Suppressor macrophage (primary cell): ENCODE results near the gene CRABP1.
"Not testable (repeated sequence)": the region's sequence is repeated elsewhere in the genome, so short reads cannot be mapped to it uniquely, and the experiment has no call there.

Source experiments
- DNase-seq, 4 experiments: peaks; one replicate each; pipeline ENCODE4 v3.0.0-alpha.2; 2020 to 2022

CRABP1 gene

DNA sequence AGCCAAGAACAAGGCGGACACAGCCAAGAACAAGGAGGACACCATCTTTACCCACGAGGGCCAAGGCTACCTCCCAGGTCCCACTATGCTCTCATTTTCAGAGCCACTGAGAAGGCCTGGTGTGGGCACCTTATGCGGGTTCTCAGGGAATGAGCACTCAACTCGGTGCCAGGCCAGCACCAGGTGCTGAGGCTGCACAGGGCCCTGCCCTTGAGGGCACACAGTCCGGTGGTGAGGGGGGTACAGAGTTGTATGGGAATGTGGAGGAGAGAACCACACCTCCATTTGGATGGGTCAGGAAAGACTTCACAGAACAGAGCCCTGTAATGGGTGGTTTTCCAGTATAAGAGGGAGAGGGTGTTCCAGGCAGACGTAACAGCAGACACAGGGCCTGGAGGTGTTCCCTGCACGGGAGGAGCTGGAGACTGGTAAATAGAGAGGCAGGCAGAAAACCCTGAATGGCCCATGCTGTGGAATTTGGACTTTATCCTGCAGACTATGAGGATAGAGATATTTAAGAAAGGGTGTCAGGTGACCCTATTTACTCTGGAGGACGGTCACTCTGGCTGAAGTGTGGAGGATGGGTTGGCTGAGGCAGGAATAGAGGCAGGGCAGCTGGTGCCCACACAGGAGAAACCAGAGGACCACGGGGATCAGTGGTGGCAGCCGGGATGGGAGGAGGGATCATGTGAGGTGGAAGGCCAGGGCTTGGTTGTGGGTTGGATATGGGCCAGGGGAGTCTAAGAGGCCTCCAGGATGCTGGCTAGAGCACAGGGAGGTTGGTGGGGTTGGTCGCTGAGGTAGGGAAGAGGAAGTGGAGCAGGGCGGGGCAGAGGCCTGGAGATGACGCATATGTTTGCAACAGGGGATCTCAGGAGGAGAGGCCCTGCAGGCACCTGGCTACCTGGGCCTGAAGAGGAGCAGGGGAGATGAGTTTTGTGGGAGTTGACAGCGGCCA, 34.6 kb downstream of the CRABP1 start:
- peak in 3 of 4 experiments; percentile 21 to 42 (median 33) for DNase-seq

DNA sequence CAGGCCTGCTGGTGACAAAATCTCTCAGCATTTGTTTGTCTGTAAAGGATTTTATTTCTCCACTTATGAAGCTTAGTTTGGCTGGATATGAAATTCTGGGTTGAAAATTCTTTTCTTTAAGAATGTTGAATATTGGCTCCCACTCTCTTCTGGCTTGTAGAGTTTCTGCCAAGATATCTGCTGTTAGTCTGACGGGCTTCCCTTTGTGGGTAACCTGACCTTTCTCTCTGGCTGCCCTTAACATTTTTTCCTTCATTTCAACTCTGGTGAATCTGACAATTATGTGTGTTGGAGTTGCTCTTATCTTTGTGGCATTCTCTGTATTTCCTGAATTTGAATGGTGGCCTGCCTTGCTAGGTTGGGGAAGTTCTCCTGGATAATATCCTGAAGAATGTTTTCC, 40.0 kb downstream of the CRABP1 start:
- not testable (repeated sequence) for DNase-seq

DNA sequence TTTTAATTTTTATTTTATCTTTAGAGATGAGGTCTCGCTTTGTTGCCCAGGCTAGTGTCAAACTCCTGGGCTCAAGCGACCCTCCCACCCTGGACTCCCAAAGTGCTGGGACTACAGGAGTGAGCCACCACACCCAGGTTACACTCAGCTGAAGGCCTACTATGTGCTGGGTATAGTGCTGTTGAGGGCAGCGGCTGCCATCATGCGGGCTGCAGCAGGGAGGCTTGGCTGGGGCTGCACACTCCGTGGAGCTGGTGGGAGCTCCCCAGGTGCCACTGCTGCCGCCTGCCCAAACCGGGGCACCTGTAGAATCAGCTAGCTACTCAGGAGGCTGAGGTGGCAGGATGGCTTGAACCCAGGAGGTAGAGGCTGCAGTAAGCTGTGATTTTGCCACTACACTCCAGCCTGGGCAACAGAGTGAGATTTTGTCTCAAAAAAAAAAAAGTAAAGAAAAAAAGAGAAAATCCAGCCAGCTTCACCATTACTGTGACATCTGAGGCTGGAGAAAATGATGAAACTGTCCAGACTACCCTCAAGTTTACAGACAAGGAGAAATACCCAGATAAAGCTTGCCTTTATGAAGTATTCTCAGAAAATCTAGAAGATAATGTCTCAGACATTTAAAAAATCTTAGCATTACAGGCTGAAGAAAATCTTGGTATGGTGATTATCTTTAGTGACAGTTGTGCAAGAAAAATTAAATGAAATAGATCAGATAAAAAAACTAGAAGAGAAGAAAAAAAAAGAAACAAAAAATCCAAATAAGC, 42.1 kb downstream of the CRABP1 start:
- DNase-seq, result no peak

- no peak for DNase-seq
Measured at GRCh38 chr15:78384651-78385050, 44.5 kb downstream of the CRABP1 start.

DNA sequence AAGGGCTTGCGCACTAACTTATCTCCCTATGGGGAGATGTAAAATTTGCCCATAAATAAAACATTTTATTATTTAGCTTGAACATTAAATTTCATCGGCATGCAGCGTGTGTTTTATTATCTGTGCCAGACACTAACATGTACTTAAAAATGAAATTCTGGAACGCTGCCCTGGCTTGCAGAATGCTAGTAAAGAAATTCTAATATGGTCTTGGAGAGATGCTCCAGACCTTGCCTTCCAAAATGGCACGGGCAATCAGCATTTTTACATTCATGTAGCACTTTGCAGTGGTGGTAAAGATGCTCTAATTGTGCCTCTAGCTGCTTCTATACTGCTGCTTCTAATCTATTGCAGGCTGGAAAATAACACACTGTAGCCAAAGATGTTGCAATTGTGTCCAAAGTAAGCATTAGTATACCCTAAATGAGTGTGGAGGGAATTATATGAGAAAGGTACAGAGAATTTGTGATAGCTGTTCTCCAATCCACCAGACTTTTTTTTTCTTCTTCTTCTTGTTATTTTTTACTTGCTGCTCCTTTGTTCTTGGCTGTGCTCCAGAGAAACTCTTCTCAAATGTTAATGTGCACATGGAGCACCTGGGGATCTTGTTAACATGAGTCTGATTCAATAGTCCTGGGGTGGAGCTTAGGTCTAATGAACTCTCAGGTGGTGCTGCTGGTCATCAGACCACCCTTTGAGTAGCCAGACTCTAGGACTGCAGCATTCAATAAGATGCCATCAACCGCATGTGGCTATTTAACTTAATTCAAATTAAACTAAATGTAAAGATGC, 47.3 kb downstream of the CRABP1 start:
- DNase-seq, result no peak

DNA sequence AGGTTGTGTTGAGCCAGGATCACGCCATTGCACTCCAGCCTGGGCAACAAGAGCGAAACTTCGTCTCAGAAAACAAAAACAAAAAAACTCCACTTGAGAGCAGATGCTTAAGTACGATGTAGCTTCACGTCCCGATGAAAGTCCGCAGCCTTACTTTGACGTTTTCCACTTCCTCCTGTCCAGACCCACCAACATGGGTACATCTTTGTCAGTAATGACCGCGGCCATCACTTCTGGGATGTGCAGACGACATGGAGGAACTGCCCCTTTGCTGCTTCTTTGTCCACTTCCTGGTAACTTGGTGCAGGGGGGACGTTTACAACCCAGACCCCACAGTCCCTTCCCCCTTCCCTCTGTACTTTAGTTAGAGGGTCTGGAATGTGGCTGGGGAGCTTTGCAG, 48.7 kb downstream of the CRABP1 start:
- no peak for DNase-seq

GRCh38 chr15:78389322-78389721, 49.2 kb downstream of the CRABP1 start:
- no peak for DNase-seq

GRCh38 chr15:78389738-78390137, 49.6 kb downstream of the CRABP1 start:
- no peak for DNase-seq

GRCh38 chr15:78390242-78390641, 50.1 kb downstream of the CRABP1 start:
- no peak for DNase-seq

DNA sequence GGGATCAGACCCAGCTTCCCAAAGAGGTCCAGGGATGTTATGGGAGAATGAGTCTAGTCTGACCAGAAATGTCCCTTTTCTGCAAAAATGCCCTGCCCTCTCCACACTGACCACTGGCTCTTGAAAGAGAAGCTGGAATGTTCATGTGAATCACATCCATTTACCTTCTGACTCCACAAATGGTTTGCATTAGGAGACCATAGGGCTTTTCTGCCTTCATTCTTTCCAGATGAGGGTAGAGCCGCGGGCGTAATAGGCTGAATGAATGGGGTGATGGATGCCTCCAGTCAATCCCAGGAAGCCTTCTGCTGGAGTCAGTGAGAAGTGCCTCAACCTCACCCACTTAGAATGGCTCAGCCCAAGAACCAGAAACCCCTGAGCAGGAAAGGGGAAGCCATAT, 50.7 kb downstream of the CRABP1 start:
- no peak for DNase-seq

GRCh38 chr15:78391781-78392180, 51.6 kb downstream of the CRABP1 start:
- no peak for DNase-seq

GRCh38 chr15:78392430-78392829, 52.3 kb downstream of the CRABP1 start:
- DNase-seq, result no peak

GRCh38 chr15:78393137-78393536, 53.0 kb downstream of the CRABP1 start:
- DNase-seq, result no peak

DNA sequence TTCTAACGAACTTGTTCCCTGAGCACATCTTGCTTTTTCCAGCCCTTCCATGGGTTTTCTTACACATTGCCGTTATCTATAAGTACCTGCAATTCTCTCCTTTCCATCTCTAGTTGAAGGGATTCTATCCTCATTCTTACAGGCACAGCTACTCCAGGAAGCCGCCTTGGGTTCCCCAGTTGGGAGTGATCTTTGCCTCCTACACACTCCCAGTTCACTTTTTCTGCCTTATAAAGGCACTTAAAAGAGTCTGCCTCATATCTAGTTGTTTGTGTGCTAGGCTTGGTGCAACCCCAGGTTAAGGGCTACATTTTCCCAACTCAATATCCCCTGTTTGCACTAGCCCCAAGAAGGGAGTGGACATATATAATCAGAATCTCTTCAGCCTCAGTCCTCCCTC, 53.9 kb downstream of the CRABP1 start:
- DNase-seq, result peak; percentile 6 to 51 (median 44)

DNA sequence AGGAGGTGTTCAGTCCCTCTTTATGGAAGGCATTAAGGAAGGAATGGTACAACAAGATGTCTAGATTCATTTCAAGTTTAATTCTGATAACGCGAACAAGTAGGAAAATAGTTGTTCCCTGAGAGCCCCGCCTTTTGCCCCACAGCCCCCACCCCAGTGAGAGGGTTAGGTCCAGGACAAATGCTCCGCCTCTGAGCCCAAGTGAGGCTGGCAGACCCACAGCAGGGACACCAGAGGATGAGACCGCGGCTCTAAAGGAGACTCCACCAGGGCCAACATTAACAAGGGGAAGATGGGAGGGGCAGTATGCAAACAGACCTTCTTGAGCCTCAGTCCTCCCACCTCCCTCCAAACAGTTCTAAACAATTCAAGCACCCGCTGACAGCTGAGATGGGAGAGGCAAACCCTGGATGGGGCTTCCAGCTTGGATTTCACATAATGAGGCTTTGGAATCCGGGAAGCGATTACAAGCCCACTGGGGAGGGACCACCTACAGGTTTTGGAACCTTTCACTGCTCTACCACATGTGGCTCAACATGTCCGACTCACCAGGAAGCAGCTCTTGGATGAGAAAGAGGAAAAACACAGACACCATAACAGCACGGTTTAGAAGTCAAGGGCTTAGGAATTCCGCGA, 54.9 kb downstream of the CRABP1 start:
- no peak for DNase-seq

DNA sequence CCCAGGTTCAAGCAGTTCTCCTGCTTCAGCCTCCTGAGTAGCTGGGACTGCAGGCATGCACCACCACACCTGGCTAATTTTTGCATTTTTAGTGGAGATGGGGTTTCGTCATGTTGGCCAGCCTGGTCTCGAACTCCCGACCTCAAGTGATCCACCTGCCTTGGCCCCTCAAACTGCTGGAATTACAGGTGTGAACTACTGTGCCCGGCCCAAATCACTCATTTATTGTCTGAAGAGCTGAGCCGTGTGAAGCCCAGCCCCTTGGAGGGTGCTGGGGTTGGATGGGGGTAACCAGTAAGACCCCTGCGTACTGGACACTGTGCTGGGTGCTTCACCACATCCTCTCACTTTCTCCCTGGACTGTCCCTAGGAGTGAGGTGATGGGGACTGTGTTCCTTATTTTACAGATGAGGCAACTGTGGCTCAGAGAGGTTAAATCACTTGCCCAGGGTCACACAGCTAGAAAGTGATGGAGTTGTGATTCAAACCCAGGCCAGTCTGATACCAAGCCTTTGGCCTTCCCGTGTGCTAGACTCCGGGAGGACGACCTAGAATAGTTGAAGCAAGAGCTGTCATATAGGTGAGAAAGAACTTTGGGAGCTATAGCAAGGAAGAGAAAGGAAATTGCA, 56.1 kb downstream of the CRABP1 start:
- no peak for DNase-seq

DNA sequence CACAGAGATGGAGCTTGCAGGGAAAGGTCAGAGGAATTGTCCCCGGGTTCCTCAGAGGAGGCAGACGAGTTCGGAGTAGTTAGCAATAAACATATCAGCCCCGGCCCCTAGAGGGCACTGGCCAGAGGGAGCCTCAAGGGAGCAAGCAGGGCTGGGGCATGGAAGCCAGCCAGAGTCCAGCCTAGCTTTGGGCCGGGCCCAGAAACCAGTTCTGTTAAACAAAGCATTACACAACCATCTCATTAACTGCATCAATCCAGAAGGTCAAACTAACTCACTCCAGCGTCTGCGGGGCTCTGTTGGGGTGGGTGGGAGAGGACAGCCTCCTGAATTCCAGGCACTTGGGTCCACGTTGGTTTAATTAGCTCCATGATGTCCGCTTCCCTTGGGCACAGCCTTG, 56.8 kb downstream of the CRABP1 start:
- peak in 2 of 4 experiments; percentile 18 to 33 for DNase-seq

DNA sequence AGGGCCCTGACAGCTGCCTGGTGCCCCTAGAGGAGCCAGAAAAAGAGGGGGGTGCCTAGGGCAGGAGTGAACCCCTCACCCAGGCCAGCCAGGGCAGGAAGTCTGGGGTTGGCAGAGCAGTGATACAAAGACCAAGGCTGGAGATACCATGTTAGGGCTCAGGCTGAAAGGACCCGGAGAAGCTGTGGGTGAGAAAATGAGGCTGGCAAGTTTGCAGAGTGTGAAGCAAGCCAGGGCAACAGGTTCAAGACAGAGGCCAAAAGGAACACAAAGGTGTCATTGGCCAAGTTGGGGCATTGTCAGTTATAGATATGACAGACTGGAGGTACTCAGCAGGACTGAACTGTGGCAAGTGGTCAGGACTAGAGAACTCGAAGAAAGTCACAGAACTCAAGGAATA, 57.2 kb downstream of the CRABP1 start:
- no peak for DNase-seq
